ENCODE data around the gene PLAAT2. TPM values are rescaled to one million over a fixed set of nuclear protein-coding genes. Genes with fewer than 3 reads are reported as not detected.

PLAAT2 gene
- total and polyA plus RNA-seq, 12 donors, result 0.35 to 3.7 TPM; not detected in 10

GRCh38 chr11:63554877-63555223, 8.3 kb downstream of the PLAAT2 start:
- intact Hi-C loops (cut with DNase I), result no loop called here
- H3K9me3 ChIP-seq, result no peaks in the 10 kb centered on the region
- no peak for ATAC-seq
- H3K4me3 ChIP-seq, result no peak overlapping the region
- TF ChIP-seq CTCF (IDR thresholded peaks at IDR 0.05), result no peak
- H3K4me1 ChIP-seq, result peaks cover 0 to 24% (median 0%) of the 10 kb centered on the region in 9 donors
- WGBS, 2 donors, result 58 to 63% methylated on average over 4 of the region's 4 CpGs
- H3K27ac ChIP-seq, result peak overlapping the region in 2 of 10 donors; percentile 29 to 77
- no peak for DNase-seq
- H3K27me3 ChIP-seq, result peaks cover 0 to 2% (median 0%) of the 10 kb centered on the region in 7 donors
- no peaks in the 10 kb centered on the region for H3K36me3 ChIP-seq

- intact Hi-C loops (cut with DNase I), result no loop called here
- H3K27ac ChIP-seq, result peak overlapping the region in 1 of 10 donors; percentile 77
- TF ChIP-seq CTCF (IDR thresholded peaks at IDR 0.05), result no peak
- H3K9me3 ChIP-seq, result no peaks in the 10 kb centered on the region
- ATAC-seq (no peak), DNase-seq (no peak)
- H3K36me3 ChIP-seq, result no peaks in the 10 kb centered on the region
- peaks cover 0 to 24% (median 0%) of the 10 kb centered on the region in 9 donors for H3K4me1 ChIP-seq
- 59 to 60% methylated on average over 8 of the region's 8 CpGs for WGBS, 2 donors
- peaks cover 0 to 2% (median 0%) of the 10 kb centered on the region in 7 donors for H3K27me3 ChIP-seq
- H3K4me3 ChIP-seq, result no peak overlapping the region
Observed at GRCh38 chr11:63553759-63554158, 9.4 kb downstream of the PLAAT2 start.

GRCh38 chr11:63552921-63553320, 10.3 kb downstream of the PLAAT2 start:
- intact Hi-C loops (cut with DNase I), result no loop called here
- peak overlapping the region in 1 of 10 donors; percentile 77 for H3K27ac ChIP-seq
- H3K36me3 ChIP-seq, result no peaks in the 10 kb centered on the region
- ATAC-seq, result no peak
- peaks cover 0 to 2% (median 0%) of the 10 kb centered on the region in 7 donors for H3K27me3 ChIP-seq
- 89 to 93% methylated on average over 7 of the region's 7 CpGs for WGBS, 2 donors
- no peaks in the 10 kb centered on the region for H3K9me3 ChIP-seq
- peaks cover 0 to 24% (median 0%) of the 10 kb centered on the region in 9 donors for H3K4me1 ChIP-seq
- H3K4me3 ChIP-seq, result no peak overlapping the region
- TF ChIP-seq CTCF (IDR thresholded peaks at IDR 0.05), result no peak
- DNase-seq, result no peak

GRCh38 chr11:63551889-63552266, 11.3 kb downstream of the PLAAT2 start:
- intact Hi-C loops (cut with DNase I), result no loop called here
- 89 to 93% methylated on average over 6 of the region's 6 CpGs for WGBS, 2 donors

More at GRCh38 chr11:63551889-63552266, 11.3 kb downstream of the PLAAT2 start:
- Histone ChIP-seq H3K27me3 (peaks cover 0 to 2% (median 0%) of the 10 kb centered on the region in 7 donors), H3K36me3 (peaks cover 0 to 8% (median 0%) of the 10 kb centered on the region in 9 donors), H3K27ac (peak overlapping the region in 1 of 10 donors; percentile 50), H3K4me1 (peaks cover 0 to 24% (median 0%) of the 10 kb centered on the region in 9 donors), H3K9me3 (no peaks in the 10 kb centered on the region), H3K4me3 (peak overlapping the region in 1 of 10 donors; percentile 5)
- TF ChIP-seq CTCF (IDR thresholded peaks at IDR 0.05), result no peak
- ATAC-seq, result no peak
- no peak for DNase-seq
